Heart left ventricle (tissue), 13 donors: ENCODE measurements around the gene TM9SF4.

ENCODE experiments used
- POLR2A ChIP-seq, 2 donors: fragments of 450-650 bp; IDR thresholded peaks; one replicate each; pipeline ENCODE4 v1.6.1; 2017; ENCODE audit warnings: antibody characterized with exemption in 2 of 2, mild to moderate bottlenecking in 2 of 2, moderate library complexity in 2 of 2
- TF ChIP-seq, protein P1 (sequence below), 12 donors: fragments of 200-600 bp; sonication (generic) in 4 of 12; IDR thresholded peaks; one replicate each; pipeline versions ENCODE4 v1.5.0 to v1.8.0; 2018 to 2022; ENCODE audit warnings: antibody characterized with exemption in 12 of 12, mild to moderate bottlenecking in 5 of 12
- donor health status: ischemic (EF 13 %, LVEDD 7.1; RV severe dilation, severe dysfunction).
- donor health status: DM: no; HTN: yes; CAD: no.
- donor health status: DM: no; HTN: no; CAD: no.
- donor health status: ischemic (EF 25% LVEDD 6.9; RV normal size, moderate dysfunction).
- donor health status: ischemic (EF 25% LVEDD 5.7; RV mildly dilated, moderate dysfunction).
- donor health status: ischemic (EF 35%, LVEDD 5.7; RV mildly dilated, moderate dysfunction).
- donor health status: nonischemic (EF 11% LVEDD 7.7; RV severe dilation, severe dysfunction).
- donor health status: DM: yes; HTN: yes; CAD: no.
- donor health status: PGD.
- donor health status: ischemic (EF 29% LVEDD 5.4; RV normal size, mild dysfunction).
- donor health status: nonischemic (EF 23%, LVEDD 6.1; RV moderate dilation, normal function).

DNA sequence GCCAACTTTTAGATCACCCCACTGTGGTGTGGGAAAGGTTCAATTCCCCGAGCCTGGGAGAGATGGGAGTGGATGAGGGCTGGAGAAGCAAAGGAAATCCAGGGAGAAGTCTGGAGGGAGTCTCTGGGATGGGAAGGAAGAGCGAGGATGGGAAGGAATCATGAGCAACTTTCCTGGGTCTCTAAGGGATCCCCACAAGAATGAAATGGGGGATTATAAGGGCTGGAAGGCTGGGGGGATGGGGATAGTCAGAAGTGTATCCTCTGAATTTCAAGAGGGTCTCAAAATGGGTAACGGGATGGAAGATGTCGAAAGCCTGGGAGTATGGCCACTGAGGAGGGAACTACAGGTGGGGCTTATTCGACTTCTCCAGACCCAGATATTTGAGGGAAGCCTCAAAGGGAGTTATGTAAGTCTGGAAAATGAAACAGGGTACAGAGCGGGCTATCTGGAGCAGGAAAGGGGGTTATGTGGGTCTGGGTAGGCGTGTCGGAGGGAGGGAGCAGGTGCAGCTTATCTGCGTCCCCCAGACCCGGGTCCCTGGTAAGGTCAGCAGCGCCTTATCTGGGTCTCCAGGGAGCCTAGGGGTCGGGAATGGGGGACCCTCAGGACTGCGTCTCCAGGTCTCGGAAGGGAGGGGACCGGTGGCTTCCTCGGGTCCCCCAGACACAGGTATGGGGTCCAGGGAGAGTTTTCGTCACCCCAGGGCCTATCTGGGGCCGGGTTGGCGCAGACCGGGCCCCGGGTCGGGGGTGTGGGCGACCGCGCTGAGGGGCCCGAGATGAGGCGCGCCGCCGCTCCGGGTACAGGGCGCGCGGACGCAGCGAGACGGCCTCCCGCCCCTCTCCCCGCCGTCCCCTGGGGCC, 97.5 kb downstream of the TM9SF4 start:
- TF ChIP-seq, protein P1, sequence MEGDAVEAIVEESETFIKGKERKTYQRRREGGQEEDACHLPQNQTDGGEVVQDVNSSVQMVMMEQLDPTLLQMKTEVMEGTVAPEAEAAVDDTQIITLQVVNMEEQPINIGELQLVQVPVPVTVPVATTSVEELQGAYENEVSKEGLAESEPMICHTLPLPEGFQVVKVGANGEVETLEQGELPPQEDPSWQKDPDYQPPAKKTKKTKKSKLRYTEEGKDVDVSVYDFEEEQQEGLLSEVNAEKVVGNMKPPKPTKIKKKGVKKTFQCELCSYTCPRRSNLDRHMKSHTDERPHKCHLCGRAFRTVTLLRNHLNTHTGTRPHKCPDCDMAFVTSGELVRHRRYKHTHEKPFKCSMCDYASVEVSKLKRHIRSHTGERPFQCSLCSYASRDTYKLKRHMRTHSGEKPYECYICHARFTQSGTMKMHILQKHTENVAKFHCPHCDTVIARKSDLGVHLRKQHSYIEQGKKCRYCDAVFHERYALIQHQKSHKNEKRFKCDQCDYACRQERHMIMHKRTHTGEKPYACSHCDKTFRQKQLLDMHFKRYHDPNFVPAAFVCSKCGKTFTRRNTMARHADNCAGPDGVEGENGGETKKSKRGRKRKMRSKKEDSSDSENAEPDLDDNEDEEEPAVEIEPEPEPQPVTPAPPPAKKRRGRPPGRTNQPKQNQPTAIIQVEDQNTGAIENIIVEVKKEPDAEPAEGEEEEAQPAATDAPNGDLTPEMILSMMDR (IDR thresholded peaks at IDR 0.05), result no peak
- TF ChIP-seq POLR2A (IDR thresholded peaks at IDR 0.05), result no peak
